Sigmoid colon (tissue), 7 donors: Measurements from ENCODE around the gene SDK1. TPM values are rescaled to one million over a fixed set of nuclear protein-coding genes. Genes with fewer than 3 reads are reported as not detected.

ENCODE experiments used
- DNase-seq: peaks from one replicate; pipeline ENCODE4 v3.0.0-alpha.2; 2019
- H3K27ac ChIP-seq, 4 donors: fragments of 200-600 bp; sonication (generic); one replicate each; pipeline ENCODE4 v1.5.1; 2016 to 2019; ENCODE audit warnings: mild to moderate bottlenecking in 1 of 4
- H3K27me3 ChIP-seq, 3 donors: fragments of 200-600 bp; sonication (generic); one replicate each; pipeline ENCODE4 v1.5.1; 2019; ENCODE audit warnings: mild to moderate bottlenecking in 1 of 3
- H3K36me3 ChIP-seq, 4 donors: fragments of 200-600 bp; sonication (generic); one replicate each; pipeline ENCODE4 v1.5.1; 2016 to 2019
- H3K4me1 ChIP-seq, 4 donors: fragments of 200-600 bp; sonication (generic); one replicate each; pipeline ENCODE4 v1.5.1; 2017 to 2019
- H3K4me3 ChIP-seq, 4 donors: fragments of 200-600 bp; sonication (generic); one replicate each; pipeline ENCODE4 v1.5.1; 2017 to 2019; ENCODE audit warnings: mild to moderate bottlenecking in 2 of 4, moderate library complexity in 1 of 4
- H3K9me3 ChIP-seq, 4 donors: fragments of 200-600 bp in 3 of 4; sonication (generic) in 3 of 4; one replicate each; pipeline versions ENCODE4 v1.5.1 to v1.6.1; 2013 to 2019
- EP300 ChIP-seq, 4 donors: sonication (generic); formaldehyde crosslinking; IDR thresholded peaks; one replicate each; pipeline ENCODE4 v1.6.1; 2017; ENCODE audit warnings: antibody characterized with exemption in 4 of 4
- POLR2A ChIP-seq, 2 donors: fragments of 450-650 bp; IDR thresholded peaks; one replicate each; pipeline ENCODE4 v1.6.1; 2016; ENCODE audit warnings: antibody characterized with exemption in 2 of 2, mild to moderate bottlenecking in 2 of 2, moderate library complexity in 2 of 2
- POLR2AphosphoS5 ChIP-seq, 4 donors: sonication (generic); formaldehyde crosslinking; IDR thresholded peaks; one replicate each; pipeline ENCODE4 v1.6.1; 2017; ENCODE audit warnings: antibody characterized with exemption in 4 of 4
- WGBS, 2 donors: extraction: QIAGEN DNeasy Blood & Tissue Kit; methylation state at CpG; one replicate each; pipeline ENCODE4 v1.1.7; 2013; 5-methylcytosine and 5-hydroxymethylcytosine counted together
- intact Hi-C: fragments of 100-400 bp; cut with DNase I; formaldehyde crosslinking; loops from one replicate; pipeline ENCODE4 v1.15.1; 2023
- polyA plus RNA-seq, 3 donors: library from polyadenylated mRNA; stranded (reverse); fragments of 200-250 nt; gene quantifications; one replicate each; pipeline ENCODE4 v1.2.3, GENCODE V29; 2013
- total RNA-seq, 4 donors: library from RNA; depleted of rRNA; stranded (reverse); fragments of >200 nt; gene quantifications; one replicate each; pipeline ENCODE4 v1.1.0, GENCODE V29; 2016
- TF ChIP-seq, protein P1 (sequence below), 4 experiments: fragments of 450-650 bp in 3 of 4; fragments of 200-600 bp in 1 of 4; IDR thresholded peaks; one replicate each; pipeline ENCODE4 v1.5.1; 2016 to 2019; ENCODE audit warnings: antibody characterized with exemption in 4 of 4, mild to moderate bottlenecking in 3 of 4, moderate library complexity in 2 of 4
- donor health status: healthy with polysubstance abuse.
- donor health status: Bipolar disorder and iron deficiency.
- donor health status: healthy.

Gene SDK1
- total and polyA plus RNA-seq, 7 donors, result under 0.01 to 23.0 (median 10.0) TPM; not detected in 1

- 90 to 92% methylated on average over 23 of the region's 23 CpGs for WGBS, 2 donors
- H3K9me3 ChIP-seq, result no peaks in the 10 kb centered on the region
- intact Hi-C loops, result no loop called here
Measured at GRCh38 chr7:4069268-4070095, 768.4 kb downstream of the SDK1 start.

GRCh38 chr7:4070214-4070613 is 769.2 kb downstream of the SDK1 start:
- Histone ChIP-seq H3K4me3 (no peak overlapping the region), H3K9me3 (no peaks in the 10 kb centered on the region), H3K4me1 (no peaks in the 10 kb centered on the region), H3K36me3 (no peaks in the 10 kb centered on the region), H3K27ac (no peak overlapping the region), H3K27me3 (no peaks in the 10 kb centered on the region)
- WGBS, 2 donors, result 88 to 89% methylated on average over 7 of the region's 7 CpGs
- TF ChIP-seq POLR2A (IDR thresholded peaks at IDR 0.05), result no peak
- TF ChIP-seq EP300 (IDR thresholded peaks at IDR 0.05), result no peak
- TF ChIP-seq, protein P1, sequence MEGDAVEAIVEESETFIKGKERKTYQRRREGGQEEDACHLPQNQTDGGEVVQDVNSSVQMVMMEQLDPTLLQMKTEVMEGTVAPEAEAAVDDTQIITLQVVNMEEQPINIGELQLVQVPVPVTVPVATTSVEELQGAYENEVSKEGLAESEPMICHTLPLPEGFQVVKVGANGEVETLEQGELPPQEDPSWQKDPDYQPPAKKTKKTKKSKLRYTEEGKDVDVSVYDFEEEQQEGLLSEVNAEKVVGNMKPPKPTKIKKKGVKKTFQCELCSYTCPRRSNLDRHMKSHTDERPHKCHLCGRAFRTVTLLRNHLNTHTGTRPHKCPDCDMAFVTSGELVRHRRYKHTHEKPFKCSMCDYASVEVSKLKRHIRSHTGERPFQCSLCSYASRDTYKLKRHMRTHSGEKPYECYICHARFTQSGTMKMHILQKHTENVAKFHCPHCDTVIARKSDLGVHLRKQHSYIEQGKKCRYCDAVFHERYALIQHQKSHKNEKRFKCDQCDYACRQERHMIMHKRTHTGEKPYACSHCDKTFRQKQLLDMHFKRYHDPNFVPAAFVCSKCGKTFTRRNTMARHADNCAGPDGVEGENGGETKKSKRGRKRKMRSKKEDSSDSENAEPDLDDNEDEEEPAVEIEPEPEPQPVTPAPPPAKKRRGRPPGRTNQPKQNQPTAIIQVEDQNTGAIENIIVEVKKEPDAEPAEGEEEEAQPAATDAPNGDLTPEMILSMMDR (IDR thresholded peaks at IDR 0.05), result no peak
- TF ChIP-seq POLR2AphosphoS5 (IDR thresholded peaks at IDR 0.05), result no peak
- intact Hi-C loops, result no loop called here
- no peak for DNase-seq

More at GRCh38 chr7:4069268-4070095, 768.4 kb downstream of the SDK1 start:
- no peak for DNase-seq
- no peaks in the 10 kb centered on the region for H3K27me3 ChIP-seq
- no peaks in the 10 kb centered on the region for H3K36me3 ChIP-seq
- TF ChIP-seq POLR2A (IDR thresholded peaks at IDR 0.05) (no peak), POLR2AphosphoS5 (IDR thresholded peaks at IDR 0.05) (no peak), EP300 (IDR thresholded peaks at IDR 0.05) (no peak)
- TF ChIP-seq, protein P1 (IDR thresholded peaks at IDR 0.05), result no peak
- no peak overlapping the region for H3K27ac ChIP-seq
- H3K4me3 ChIP-seq, result no peak overlapping the region
- peaks cover 0 to 5% (median 0%) of the 10 kb centered on the region in 4 donors for H3K4me1 ChIP-seq

GRCh38 chr7:4071370-4072058 is 770.5 kb downstream of the SDK1 start:
- intact Hi-C loops, result no loop called here
- DNase-seq, result no peak
- Histone ChIP-seq H3K27ac (no peak overlapping the region), H3K4me1 (no peaks in the 10 kb centered on the region), H3K4me3 (no peak overlapping the region), H3K36me3 (no peaks in the 10 kb centered on the region), H3K27me3 (no peaks in the 10 kb centered on the region), H3K9me3 (no peaks in the 10 kb centered on the region)
- no peak for TF ChIP-seq POLR2A (IDR thresholded peaks at IDR 0.05)
- TF ChIP-seq POLR2AphosphoS5 (IDR thresholded peaks at IDR 0.05), result no peak
- 62 to 81% methylated on average over 11 of the region's 11 CpGs for WGBS, 2 donors

DNA sequence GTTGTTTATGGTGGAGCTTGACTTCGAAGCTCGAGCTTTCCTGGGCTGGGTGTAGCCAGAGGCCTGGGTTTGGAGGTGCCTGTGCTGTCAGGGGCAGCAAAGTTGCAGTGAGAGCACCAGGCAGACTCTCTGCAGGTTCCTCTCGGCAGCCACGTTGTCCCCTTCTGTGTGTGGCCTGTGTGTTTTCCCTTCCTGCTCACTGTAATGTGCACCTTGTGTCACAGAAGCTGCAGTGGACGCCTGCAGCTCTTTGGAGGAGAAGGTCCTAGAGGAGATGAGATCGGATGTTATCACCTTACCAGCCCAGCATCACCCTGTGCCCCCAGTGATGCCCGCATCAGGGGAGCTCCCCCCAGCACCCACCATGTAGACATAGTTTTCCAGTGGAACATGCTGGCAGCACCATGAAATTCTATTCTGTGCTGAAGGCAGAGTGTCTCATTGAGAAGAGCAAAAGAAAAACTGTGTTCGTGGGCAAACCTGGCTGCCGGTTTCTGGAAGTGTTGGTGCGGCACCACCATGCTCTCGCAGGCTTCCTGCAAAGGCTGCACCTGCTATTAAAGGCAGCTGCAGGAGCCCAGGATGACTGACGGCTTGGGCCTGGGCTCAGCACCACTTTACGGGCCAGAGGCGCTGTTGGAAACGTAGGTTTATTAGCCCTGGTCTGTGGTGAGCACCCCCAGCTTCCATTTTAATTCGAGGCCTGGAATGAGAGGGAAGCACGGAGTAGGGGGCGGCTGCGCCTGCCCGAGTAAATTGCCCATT is 771.3 kb downstream of the SDK1 start:
- H3K27me3 ChIP-seq, result no peaks in the 10 kb centered on the region
- no peaks in the 10 kb centered on the region for H3K4me1 ChIP-seq
- WGBS, 2 donors, result 74 to 79% methylated on average over 20 of the region's 20 CpGs
- intact Hi-C loops, result no loop called here
- H3K9me3 ChIP-seq, result no peaks in the 10 kb centered on the region
- no peak for DNase-seq
- H3K4me3 ChIP-seq, result no peak overlapping the region
- TF ChIP-seq, protein P1 (IDR thresholded peaks at IDR 0.05), result no peak
- TF ChIP-seq POLR2AphosphoS5 (IDR thresholded peaks at IDR 0.05) (no peak), EP300 (IDR thresholded peaks at IDR 0.05) (no peak), POLR2A (IDR thresholded peaks at IDR 0.05) (no peak)
- peaks cover 0 to 7% (median 2%) of the 10 kb centered on the region in 4 donors for H3K36me3 ChIP-seq
- no peak overlapping the region for H3K27ac ChIP-seq
